ENCODE measurements around the gene AP2B1.
A peak's percentile ranks its signal among the peaks of the same experiment; 100 is the strongest.

AP2B1 gene

GRCh38 chr17:35714988-35715387 lies 127.9 kb downstream of the AP2B1 start:
- H3K4me3 Mint-ChIP-seq, result no peak overlapping the region
- no peak overlapping the region for H3K27ac Mint-ChIP-seq
- DNase-seq (ENCODE audit: low spot score in 2 of 2) (no peak), ATAC-seq (no peak)
- peaks cover 36% of the 10 kb centered on the region for H3K36me3 Mint-ChIP-seq
- no peaks in the 10 kb centered on the region for H3K9me3 Mint-ChIP-seq
- H3K4me1 Mint-ChIP-seq, result no peaks in the 10 kb centered on the region

GRCh38 chr17:35715416-35715815 lies 128.3 kb downstream of the AP2B1 start:
- no peaks in the 10 kb centered on the region for H3K9me3 Mint-ChIP-seq
- no peaks in the 10 kb centered on the region for H3K4me1 Mint-ChIP-seq
- DNase-seq (ENCODE audit: low spot score in 2 of 2) (no peak), ATAC-seq (no peak)
- peaks cover 40% of the 10 kb centered on the region for H3K36me3 Mint-ChIP-seq
- H3K27ac Mint-ChIP-seq, result no peak overlapping the region
- no peak overlapping the region for H3K4me3 Mint-ChIP-seq

- H3K36me3 Mint-ChIP-seq, result peaks cover 48% of the 10 kb centered on the region
- no peak overlapping the region for H3K27ac Mint-ChIP-seq
- no peak for DNase-seq (ENCODE audit: low spot score in 2 of 2)
- no peak overlapping the region for H3K4me3 Mint-ChIP-seq
- no peaks in the 10 kb centered on the region for H3K4me1 Mint-ChIP-seq
- peak; percentile 66 for ATAC-seq
- H3K9me3 Mint-ChIP-seq, result no peaks in the 10 kb centered on the region
Observed at GRCh38 chr17:35716173-35716572, 129.1 kb downstream of the AP2B1 start.

GRCh38 chr17:35716897-35717465 lies 129.9 kb downstream of the AP2B1 start:
- DNase-seq (ENCODE audit: low spot score in 2 of 2) (no peak), ATAC-seq (no peak)
- no peaks in the 10 kb centered on the region for H3K9me3 Mint-ChIP-seq
- H3K4me1 Mint-ChIP-seq, result no peaks in the 10 kb centered on the region
- peaks cover 55% of the 10 kb centered on the region for H3K36me3 Mint-ChIP-seq
- H3K27ac Mint-ChIP-seq, result no peak overlapping the region
- no peak overlapping the region for H3K4me3 Mint-ChIP-seq

- H3K4me1 Mint-ChIP-seq, result no peaks in the 10 kb centered on the region
- ATAC-seq (no peak), DNase-seq (ENCODE audit: low spot score in 2 of 2) (no peak)
- H3K36me3 Mint-ChIP-seq, result peaks cover 60% of the 10 kb centered on the region
- H3K27ac Mint-ChIP-seq, result no peak overlapping the region
- no peak overlapping the region for H3K4me3 Mint-ChIP-seq
- no peaks in the 10 kb centered on the region for H3K9me3 Mint-ChIP-seq
Observed at GRCh38 chr17:35717475-35717874, 130.4 kb downstream of the AP2B1 start.

GRCh38 chr17:35723735-35724134 lies 136.6 kb downstream of the AP2B1 start:
- Mint-ChIP-seq H3K4me3 (no peak overlapping the region), H3K4me1 (peaks cover 5% of the 10 kb centered on the region), H3K9me3 (no peaks in the 10 kb centered on the region), H3K36me3 (peaks cover 74% of the 10 kb centered on the region), H3K27ac (peak overlapping the region; percentile 20)
- DNase-seq (ENCODE audit: low spot score in 2 of 2) (no peak), ATAC-seq (no peak)

- ATAC-seq (no peak), DNase-seq (ENCODE audit: low spot score in 2 of 2) (no peak)
- H3K36me3 Mint-ChIP-seq, result peaks cover 60% of the 10 kb centered on the region
- H3K4me1 Mint-ChIP-seq, result peaks cover 10% of the 10 kb centered on the region
- peak overlapping the region; percentile 38 for H3K27ac Mint-ChIP-seq
- H3K9me3 Mint-ChIP-seq, result no peaks in the 10 kb centered on the region
- H3K4me3 Mint-ChIP-seq, result no peak overlapping the region
Observed at GRCh38 chr17:35725058-35725457, 137.9 kb downstream of the AP2B1 start.

GRCh38 chr17:35725802-35726126 lies 138.6 kb downstream of the AP2B1 start:
- no peak overlapping the region for H3K4me3 Mint-ChIP-seq
- H3K27ac Mint-ChIP-seq, result peak overlapping the region; percentile 38
- peaks cover 17% of the 10 kb centered on the region for H3K4me1 Mint-ChIP-seq
- H3K36me3 Mint-ChIP-seq, result peaks cover 57% of the 10 kb centered on the region
- ATAC-seq, result no peak
- no peaks in the 10 kb centered on the region for H3K9me3 Mint-ChIP-seq
- no peak for DNase-seq (ENCODE audit: low spot score in 2 of 2)

- Mint-ChIP-seq H3K27ac (no peak overlapping the region), H3K4me1 (peaks cover 23% of the 10 kb centered on the region), H3K4me3 (no peak overlapping the region), H3K36me3 (peaks cover 58% of the 10 kb centered on the region), H3K9me3 (no peaks in the 10 kb centered on the region)
- ATAC-seq, result no peak
- no peak for DNase-seq (ENCODE audit: low spot score in 2 of 2)
Observed at GRCh38 chr17:35726127-35726952, 139.2 kb downstream of the AP2B1 start.

GRCh38 chr17:35726953-35727460 lies 139.9 kb downstream of the AP2B1 start:
- no peak for ATAC-seq
- no peak for DNase-seq (ENCODE audit: low spot score in 2 of 2)
- Mint-ChIP-seq H3K36me3 (peaks cover 52% of the 10 kb centered on the region), H3K9me3 (no peaks in the 10 kb centered on the region), H3K4me1 (peaks cover 23% of the 10 kb centered on the region), H3K4me3 (no peak overlapping the region), H3K27ac (no peak overlapping the region)

- H3K27ac Mint-ChIP-seq, result peak overlapping the region; percentile 73
- peaks cover 23% of the 10 kb centered on the region for H3K4me1 Mint-ChIP-seq
- DNase-seq (ENCODE audit: low spot score in 2 of 2), result no peak
- no peak for ATAC-seq
- H3K36me3 Mint-ChIP-seq, result peaks cover 46% of the 10 kb centered on the region
- no peak overlapping the region for H3K4me3 Mint-ChIP-seq
- H3K9me3 Mint-ChIP-seq, result no peaks in the 10 kb centered on the region
Observed at GRCh38 chr17:35727635-35728034, 140.5 kb downstream of the AP2B1 start.

GRCh38 chr17:35728551-35728950 lies 141.4 kb downstream of the AP2B1 start:
- no peak overlapping the region for H3K27ac Mint-ChIP-seq
- peaks cover 23% of the 10 kb centered on the region for H3K4me1 Mint-ChIP-seq
- H3K9me3 Mint-ChIP-seq, result no peaks in the 10 kb centered on the region
- no peak for DNase-seq (ENCODE audit: low spot score in 2 of 2)
- ATAC-seq, result no peak
- peaks cover 37% of the 10 kb centered on the region for H3K36me3 Mint-ChIP-seq
- H3K4me3 Mint-ChIP-seq, result no peak overlapping the region

GRCh38 chr17:35729405-35729833 lies 142.3 kb downstream of the AP2B1 start:
- no peaks in the 10 kb centered on the region for H3K9me3 Mint-ChIP-seq
- peaks cover 28% of the 10 kb centered on the region for H3K36me3 Mint-ChIP-seq
- H3K4me1 Mint-ChIP-seq, result peaks cover 23% of the 10 kb centered on the region
- DNase-seq (ENCODE audit: low spot score in 2 of 2) (no peak), ATAC-seq (no peak)
- no peak overlapping the region for H3K4me3 Mint-ChIP-seq
- peak overlapping the region; percentile 81 for H3K27ac Mint-ChIP-seq

- ATAC-seq (no peak), DNase-seq (ENCODE audit: low spot score in 2 of 2) (no peak)
- Mint-ChIP-seq H3K27ac (peak overlapping the region; percentile 81), H3K4me3 (peak overlapping the region; percentile 62), H3K36me3 (peaks cover 17% of the 10 kb centered on the region), H3K9me3 (no peaks in the 10 kb centered on the region), H3K4me1 (peaks cover 23% of the 10 kb centered on the region)
Observed at GRCh38 chr17:35730400-35731005, 143.4 kb downstream of the AP2B1 start.

- Mint-ChIP-seq H3K4me1 (peaks cover 23% of the 10 kb centered on the region), H3K9me3 (no peaks in the 10 kb centered on the region), H3K4me3 (peak within 1 kb of the TSS; percentile 62), H3K27ac (peak within 1 kb of the TSS; percentile 81), H3K36me3 (peaks cover 11% of the 10 kb centered on the region)
- ATAC-seq (peak; percentile 65), DNase-seq (ENCODE audit: low spot score in 2 of 2) (no peak)
Observed at GRCh38 chr17:35731239-35731916, 144.3 kb downstream of the AP2B1 start, which contains the start of gene RASL10B. Gene RASL10B (plus strand): TSS chr17:35731639. CDS start chr17:35735185, 3,546 bp downstream.
